ENCODE measurements around the gene CST3.
"Not testable (repeated sequence)": the region's sequence is repeated elsewhere in the genome, so short reads cannot be mapped to it uniquely, and the experiment has no call there.

Gene CST3

GRCh38 chr20:23627501-23627900 lies 10.3 kb downstream of the CST3 start:
- no peak for DNase-seq

DNA sequence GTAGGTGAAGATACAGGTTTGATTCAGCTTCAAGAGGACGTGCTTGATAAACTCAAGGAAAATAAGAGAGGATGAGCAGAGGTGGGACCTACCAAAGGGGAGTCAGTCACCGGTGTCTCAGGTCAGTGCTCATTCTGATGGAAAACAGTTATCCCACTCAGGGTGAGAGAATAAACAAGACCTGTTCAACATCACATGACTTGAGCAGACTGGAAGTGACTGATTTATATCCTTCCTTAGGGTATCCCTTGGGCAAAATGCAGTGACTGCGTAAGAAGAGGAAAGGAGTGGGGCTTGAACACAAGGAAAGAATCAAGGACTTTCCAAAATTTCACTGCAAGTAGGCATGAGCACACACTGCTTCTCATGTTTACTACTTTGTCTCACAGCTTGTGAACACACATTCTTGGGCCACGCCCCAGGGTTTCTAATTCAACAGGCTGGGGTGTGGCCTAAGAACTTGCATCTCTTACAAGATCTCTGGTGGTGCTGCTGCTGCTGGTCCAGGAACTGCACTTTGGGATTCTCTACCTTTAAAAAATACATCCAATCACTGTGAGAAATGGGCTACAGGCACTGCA lies 11.6 kb downstream of the CST3 start:
- DNase-seq: no peak

DNA sequence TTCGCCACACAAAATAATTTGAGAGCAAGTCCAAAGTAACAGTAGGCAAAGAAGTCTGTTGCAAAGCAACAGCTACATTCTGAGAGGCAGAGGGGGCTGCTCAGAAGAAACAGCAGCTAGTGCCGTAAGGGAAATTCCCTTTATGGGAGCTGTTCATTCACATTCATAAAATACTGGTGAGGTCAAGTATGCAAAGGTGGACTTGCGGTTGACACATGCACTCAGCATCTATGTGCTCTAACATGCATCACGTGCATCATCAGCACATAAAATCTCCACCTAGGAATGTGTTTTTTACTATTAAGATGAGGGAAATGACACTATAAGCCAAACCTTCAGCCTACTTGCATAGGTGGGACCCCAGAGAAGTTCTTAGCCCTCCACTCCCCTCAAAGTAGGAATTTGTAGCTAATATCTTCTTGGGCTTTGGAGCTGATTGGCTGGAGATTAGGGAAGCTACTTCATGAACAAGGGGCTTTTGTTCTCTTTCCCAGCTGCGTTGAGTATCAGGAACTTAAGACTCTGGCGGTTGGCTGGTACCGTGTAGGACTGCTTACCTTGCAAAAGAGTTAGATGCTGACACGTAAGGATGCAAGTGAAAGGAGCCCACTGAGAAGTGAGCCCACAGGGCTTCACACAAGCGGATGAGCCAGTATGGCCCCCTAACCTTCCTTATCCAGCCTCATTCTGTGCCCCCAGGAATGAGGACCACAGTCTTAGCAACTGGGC lies 12.4 kb downstream of the CST3 start:
- no peak for DNase-seq

GRCh38 chr20:23624324-23624691 lies 13.4 kb downstream of the CST3 start:
- DNase-seq: no peak

DNA sequence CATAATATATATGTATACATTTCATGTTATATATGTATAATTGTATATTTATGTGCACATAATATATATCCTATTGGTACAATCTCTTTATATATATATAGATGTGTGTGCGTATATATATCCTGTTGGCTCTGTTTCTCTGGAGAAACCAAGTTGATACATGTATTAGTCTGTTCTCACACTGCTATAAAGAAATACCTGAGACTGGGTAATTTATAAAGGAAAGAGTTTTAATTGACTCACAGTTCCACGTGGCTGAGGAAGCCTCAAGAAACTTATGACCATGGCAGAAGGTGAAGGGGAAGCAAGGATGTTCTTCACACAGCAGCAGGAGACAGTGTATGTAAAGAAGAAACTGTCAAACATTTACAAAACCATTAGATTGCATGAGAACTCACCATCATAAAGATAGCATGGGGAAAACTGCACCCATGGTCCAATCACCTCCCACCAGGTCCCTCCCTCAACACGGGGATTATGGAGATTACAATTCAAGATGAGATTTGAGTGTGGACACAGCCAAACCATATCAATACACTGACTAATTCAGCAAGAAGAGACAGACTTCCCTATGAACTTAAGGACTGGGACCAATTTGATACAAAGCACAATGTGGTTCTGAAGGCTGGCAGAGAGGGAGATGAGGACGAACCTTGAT lies 14.0 kb downstream of the CST3 start:
- DNase-seq: no peak

- no peak for DNase-seq
Observed at GRCh38 chr20:23622839-23623343, 14.9 kb downstream of the CST3 start.

- not testable (repeated sequence) for DNase-seq
Observed at GRCh38 chr20:23622401-23622800, 15.4 kb downstream of the CST3 start.

GRCh38 chr20:23620670-23621386 lies 16.9 kb downstream of the CST3 start:
- not testable (repeated sequence) for DNase-seq

DNA sequence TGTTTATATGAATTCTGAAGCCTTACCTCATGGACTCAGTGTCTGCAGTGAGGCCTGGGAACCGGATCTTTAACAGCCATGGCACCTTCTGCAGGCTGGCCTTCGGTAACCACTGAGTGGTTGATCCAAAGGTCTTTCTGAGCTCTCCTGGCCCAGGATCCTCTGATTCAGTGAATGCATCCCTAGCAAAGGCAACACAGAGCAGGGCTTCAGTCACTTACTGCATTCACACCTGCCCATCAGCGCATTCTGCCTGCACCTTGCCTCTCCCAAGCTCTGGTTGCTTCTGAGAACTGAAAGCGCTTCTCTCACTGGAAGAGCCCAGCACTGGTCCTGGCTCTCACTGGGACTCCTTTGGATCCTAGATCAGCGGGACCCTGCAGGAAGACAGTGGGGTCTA lies 23.6 kb downstream of the CST3 start:
- no peak for DNase-seq

GRCh38 chr20:23613676-23614075 lies 24.1 kb downstream of the CST3 start:
- DNase-seq: no peak

DNA sequence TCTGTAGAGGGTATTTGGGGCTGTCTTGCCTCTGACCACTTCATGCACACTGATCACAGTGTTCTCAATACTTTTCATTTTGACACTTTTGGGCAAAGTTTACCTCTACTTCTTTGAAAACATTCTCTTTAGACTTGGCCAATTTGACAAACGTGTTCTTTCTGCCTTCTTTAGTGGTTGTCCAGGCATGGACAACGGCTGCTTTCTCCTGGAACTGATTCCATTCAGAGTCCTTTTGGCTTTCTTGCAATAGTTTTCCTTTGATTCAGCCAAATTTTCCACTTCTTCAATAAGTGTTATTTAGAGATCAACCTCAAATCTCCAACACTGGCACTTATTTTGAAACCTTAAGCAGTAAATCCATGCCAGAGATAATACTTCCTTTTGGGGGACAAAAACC lies 25.4 kb downstream of the CST3 start:
- DNase-seq: no peak

DNA sequence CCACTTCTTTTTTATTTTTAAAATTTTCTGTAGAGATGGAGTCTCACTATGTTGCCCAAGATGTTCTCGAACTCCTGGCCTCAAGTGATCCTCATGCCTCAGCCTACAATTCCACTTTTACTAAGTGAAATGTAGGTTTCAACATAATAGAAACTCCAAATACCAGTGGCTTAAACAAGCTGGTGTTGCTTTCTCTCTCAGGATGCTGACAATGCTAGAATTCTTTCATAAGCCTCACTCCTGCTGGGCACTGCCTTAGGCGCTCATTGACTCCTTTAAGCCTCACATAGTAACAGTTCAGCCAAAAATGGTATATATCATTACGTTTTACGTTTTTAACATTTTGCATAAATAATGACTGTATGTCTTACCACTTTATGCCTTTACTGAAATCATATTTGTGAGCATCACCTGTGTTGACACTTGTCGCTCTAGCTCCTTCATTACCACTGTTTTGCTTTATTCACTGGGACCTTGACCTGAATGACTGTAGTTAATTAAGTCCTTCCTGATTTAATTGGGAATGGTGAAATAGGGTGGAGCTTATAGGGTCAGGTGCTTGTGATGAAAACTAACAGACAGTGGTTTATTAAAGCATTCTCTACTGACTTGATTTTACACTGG lies 28.2 kb downstream of the CST3 start:
- no peak for DNase-seq

DNA sequence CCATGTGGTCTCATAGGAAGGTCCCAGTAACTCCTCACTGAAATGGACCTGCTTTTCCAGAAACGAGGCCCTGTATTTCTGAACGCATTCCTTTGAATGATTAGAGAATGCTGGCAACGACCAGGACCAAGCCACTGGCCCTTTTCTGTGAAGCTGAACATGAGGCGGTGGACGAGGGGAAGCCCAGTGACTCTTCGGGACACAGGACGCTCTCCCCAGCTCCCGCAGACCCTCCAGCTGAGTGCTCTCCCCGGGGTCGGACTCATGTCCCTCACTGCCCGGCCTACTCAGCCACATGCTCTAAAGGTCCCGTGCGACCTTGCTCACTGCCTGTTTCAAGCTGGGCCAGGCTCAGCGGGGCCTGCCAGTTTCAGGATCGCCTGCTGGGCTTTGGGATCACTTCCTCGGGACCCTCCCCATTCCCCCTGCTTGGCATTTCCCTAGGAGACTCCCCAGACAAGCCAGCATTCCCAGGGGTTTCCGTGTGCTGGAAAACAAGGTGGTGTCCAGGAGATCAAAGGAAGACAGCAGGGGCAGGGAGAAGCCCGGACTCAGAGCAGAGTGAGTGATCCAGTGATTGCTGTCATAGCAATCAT lies 29.4 kb downstream of the CST3 start:
- DNase-seq: no peak

DNA sequence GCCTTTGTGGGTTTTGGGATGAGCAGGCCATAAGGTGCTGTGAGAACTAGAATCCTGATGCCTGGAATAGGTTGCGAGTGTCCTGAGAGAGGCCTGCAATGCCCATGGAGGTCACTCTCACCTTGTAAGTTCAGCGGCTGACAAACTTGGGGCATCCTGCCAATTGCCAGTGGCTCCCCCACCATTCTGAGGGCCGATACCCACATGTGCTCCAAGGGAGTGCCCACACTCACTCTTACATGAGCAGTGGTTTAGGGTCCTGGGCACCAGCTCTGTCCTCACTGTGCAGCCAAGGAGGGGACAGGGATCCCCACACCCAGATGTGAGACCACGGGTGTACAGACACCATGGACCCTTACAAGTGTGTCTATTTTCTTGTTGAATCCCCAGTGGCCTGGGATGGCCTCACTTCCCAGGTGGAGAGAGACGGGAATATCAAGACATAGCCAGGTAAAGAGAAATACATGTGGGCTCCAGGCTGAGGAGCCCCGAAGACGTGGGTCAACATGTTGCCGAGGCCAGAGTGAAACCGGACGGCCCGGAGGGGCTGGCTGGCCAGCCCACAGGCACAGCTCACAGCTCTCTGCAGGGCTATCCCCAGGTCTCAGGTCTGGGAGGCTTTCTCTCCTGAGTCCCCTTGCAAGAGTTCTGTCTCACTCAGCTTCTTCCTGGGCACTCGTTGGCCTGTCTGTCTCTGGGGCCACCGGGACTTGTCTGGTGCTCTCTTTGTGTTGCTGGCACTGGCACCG lies 30.1 kb downstream of the CST3 start:
- no peak for DNase-seq

- no peak for DNase-seq
Observed at GRCh38 chr20:23606652-23607049, 31.1 kb downstream of the CST3 start.

- no peak for DNase-seq
Observed at GRCh38 chr20:23605867-23606651, 31.7 kb downstream of the CST3 start, which contains the start of gene CST9. Gene CST9 (minus strand): TSS chr20:23605917. CDS start chr20:23605864, 53 bp downstream.

DNA sequence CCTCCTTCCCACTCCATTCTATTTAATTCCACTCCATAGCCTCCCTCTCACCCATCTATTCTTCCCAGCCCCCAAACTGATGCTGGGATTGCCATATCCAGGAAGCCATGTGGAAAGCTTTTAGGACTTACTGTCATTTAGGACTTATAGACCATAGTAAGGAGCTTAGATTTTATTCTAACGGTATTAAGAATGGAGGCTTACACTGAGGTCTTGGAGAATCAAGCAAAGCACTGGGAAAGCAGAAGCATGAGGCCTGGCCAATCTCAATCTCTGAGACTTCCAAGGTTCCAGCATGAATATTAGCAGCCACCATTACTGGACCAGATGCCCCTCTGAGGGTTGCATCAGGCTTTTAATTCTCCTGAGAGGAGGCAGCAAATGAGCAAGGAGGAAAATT lies 33.4 kb downstream of the CST3 start:
- DNase-seq: no peak

DNA sequence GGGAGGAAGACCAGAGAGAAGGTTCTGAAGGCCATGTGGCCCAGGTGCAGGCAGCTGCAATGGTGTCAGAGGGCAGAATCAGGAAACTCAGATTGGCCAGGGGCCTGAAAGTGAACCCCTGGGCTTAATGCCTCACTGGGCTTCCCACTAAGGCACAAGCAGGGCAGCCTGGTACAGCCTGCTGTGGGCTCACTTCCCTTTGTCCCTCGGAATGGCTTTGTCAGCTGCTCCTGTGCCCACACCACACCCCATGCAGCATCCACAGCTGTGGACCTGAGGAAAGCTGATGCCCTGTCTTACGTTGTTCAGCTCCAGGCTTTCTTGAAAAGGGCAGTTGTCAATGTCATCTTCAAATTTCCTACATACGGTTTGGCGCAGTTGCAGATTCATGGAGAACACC lies 34.4 kb downstream of the CST3 start:
- no peak for DNase-seq

GRCh38 chr20:23602699-23603098 lies 35.1 kb downstream of the CST3 start:
- DNase-seq: no peak

DNA sequence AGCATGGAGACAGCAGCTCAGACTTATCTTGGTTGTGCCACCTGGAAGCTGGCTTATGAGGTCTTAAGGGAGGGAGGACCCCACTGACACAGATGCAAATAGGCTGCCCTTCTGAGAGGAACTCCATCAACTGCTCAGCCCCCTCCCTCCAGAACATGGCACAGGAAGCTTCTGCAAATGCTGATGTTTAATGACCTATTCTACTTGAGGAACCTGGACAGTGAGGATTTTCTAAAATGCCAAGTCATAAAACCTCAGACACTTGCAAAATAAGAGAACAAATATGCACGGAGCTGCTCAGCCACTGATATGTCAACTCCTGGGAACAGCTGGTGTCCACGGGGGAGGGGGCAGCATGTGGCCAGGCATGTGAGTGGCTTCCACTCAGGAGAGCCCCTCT lies 35.5 kb downstream of the CST3 start:
- no peak for DNase-seq

GRCh38 chr20:23601715-23602114 lies 36.0 kb downstream of the CST3 start:
- no peak for DNase-seq

Measured in SIG-M5 (cell line).